HG03064 (cell line): ENCODE results near the gene CDKL2.
A peak's percentile ranks its signal among the peaks of the same experiment; 100 is the strongest.
"Not testable (repeated sequence)": the region's sequence is repeated elsewhere in the genome, so short reads cannot be mapped to it uniquely, and the experiment has no call there.

ENCODE experiments used
- ATAC-seq: cut with Tn5 transposase; IDR thresholded peaks from one replicate; pipeline ENCODE4 v1.9.1; 2021; ENCODE audit warnings: low read depth; ENCODE audit not compliant: unreplicated experiment

Gene CDKL2

DNA sequence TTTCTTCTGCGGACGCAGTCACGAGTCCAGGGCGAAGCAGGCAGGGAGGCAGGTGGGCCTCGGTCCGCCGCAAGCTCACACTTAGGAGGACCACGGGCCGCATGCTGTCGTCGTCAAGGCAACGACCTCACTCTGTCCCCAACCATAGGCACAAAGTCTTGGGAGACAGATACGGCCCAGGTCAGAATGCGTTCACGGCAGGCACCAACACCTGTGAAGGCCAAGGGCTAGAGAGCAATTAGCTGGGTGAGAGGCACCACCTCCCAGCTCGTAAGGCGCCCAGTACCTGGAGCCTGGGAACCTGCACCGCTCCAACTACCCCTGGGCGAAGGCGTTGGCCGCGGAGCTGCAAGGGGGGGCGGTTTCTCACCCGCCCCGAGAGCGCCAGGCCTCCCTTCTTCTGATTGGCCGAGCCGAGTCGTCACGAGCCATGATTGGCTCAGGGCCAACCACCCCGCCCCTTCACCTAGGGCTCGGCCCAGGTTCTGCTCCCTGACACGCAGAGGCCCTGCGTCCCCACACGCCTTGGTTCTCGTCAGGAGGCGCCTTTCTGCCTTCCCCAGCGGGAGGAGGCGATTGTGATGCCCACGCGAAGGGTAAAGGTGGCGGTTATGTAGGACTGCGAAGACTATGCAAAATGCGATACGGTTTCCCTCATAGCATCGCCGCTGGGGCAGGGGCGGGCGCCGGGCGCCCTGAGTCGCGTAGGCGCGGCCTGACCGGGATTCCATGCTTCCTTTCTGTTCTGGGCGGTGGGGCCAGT, at the start of gene CDKL2:
Gene CDKL2, minus strand, starts transcription at position 355 of the 763 bp plus-strand sequence. CDS start 4,540 bp downstream, outside the sequence.
- peak; percentile 98 for ATAC-seq

DNA sequence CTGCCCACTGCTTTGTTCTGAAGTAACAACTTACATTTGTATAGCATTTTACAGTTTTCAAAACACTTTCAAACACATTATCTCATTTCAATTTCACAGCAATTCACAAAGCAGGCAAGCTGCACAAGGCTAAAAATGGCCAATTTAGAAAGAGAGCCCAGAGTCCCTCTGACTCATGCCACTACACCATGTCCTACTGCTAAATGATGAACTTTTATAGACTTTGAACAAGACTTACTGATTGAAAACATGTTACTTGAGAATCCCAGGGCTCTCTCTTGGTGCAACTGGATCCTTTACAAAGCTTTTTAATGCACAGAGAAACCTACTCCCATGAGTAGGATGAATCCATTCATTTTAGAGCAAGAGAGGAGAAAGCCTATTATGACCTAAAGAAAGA, 48.6 kb upstream of the CDKL2 start:
- no peak for ATAC-seq

DNA sequence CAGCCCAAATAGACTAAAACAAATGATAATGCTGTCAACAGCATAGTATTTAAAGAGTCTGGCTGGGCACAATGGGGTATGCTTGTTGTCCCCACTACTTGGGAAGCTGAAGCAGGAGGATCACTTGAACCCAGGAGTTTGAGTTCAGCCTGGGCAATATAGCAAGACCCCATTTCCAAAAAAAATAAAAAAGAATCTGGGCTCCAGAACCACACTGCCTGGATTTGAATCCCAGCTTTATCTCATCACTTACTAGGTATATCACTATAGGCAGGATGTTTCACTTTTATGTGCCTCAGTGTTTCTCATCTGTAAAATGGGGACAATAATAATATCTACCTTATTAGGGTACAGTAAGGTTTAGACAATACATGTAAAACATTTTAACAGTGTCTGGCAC, 48.1 kb upstream of the CDKL2 start:
- ATAC-seq, result no peak

- no peak for ATAC-seq
Observed at GRCh38 chr4:75675004-75675531, 44.7 kb upstream of the CDKL2 start.

GRCh38 chr4:75673959-75674328, 43.6 kb upstream of the CDKL2 start:
- no peak for ATAC-seq

GRCh38 chr4:75673027-75673958, 43.0 kb upstream of the CDKL2 start, which contains the start of gene G3BP2:
Gene G3BP2 (minus strand): TSS chr4:75673411. CDS start chr4:75662025, 11,386 bp downstream.
- ATAC-seq, result peak; percentile 94

DNA sequence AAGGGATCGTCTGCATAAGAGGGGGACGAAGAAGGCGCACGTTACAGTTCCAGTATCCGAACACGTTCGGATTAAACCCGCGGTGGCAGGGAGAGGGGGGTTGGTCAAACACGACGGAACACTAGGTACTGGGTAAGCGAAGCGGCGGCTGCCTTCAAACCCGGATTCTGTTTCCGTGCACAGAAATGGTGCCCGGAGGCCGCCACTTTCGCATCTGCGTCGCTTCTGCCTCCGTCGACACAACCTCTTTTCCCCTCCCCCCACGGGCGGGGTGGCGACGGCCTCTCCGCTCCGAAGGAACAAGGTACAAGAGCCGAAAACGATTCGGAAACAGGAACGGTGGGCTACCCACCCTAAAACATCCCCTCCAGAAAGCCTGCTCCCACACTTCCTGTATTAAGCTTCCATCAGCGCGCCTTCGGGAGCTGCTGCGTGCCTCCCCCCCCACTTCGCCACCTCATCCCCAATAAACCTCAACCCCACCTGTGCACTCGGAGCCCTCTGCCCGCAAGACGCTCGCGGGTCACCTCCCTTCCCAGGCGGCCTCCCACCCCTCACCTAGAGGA, 42.2 kb upstream of the CDKL2 start:
- ATAC-seq, result peak; percentile 24

DNA sequence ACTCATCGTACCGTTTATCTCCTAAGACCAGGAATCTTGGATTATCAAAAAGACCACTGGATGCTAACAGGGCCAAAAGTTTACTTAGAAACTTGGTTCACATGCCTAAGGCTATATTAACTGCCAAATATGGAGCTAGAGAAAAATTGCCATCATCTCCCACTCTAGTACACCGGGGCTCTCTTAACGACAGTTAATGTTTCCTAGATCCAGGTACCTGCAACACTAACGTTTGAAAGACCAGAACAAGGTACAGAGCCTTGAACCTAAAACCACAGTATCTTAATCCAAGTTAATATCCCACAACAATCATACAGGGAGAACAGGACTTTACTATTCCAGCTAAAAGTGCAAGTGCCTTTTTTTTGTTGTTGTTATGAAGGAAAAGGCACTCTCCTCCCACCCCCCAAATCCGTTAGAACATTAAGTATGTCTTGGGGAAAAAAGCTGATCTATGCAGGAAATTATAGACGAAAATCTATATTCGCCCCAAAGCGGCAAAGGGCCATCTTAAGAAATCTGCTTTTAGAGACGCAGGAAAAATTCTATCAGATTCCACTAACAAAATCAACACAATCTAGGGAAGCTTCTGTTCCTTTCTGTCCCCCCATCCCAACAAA, 41.6 kb upstream of the CDKL2 start:
- ATAC-seq, result no peak

DNA sequence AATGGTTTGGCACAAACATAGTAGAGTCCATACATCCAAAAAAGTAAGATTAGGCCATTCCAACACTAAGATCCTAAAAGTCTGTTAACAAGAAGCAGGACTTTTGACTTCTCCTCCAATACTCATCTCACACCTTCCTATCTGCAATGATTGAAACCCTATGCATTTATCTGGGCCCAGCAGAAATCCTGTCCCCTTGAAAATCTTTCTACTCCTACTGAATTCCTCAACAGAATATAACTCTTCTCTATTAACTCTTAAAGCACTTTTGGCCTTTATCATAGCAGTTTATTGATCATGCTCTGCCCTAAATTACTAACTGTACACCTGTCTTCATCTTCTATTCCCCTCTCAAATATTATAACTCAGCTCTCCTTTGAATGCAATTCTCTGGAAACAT, 38.3 kb upstream of the CDKL2 start:
- no peak for ATAC-seq

- ATAC-seq, result not testable (repeated sequence)
Observed at GRCh38 chr4:75667636-75668035, 37.3 kb upstream of the CDKL2 start.

GRCh38 chr4:75666299-75666698, 36.0 kb upstream of the CDKL2 start:
- no peak for ATAC-seq

DNA sequence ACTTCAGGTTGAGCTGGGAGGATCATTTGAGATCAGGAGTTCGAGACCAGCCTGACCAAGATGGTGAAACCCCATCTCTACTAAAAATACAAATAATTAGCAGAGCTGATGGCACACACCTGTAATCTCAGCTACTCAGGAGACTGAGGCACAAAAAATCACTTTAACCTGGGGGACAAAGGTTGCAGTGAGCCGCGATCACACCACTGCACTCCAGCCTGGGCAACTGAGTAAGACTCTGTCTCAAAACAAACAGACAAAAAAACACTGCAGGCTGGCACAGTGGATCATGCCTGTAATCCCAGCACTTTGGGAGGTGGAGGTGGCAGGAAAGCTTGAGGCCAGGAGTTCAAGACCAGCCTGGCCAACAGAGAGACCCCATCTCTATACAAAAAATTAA, 34.3 kb upstream of the CDKL2 start:
- ATAC-seq, result not testable (repeated sequence)

GRCh38 chr4:75662626-75663025, 32.3 kb upstream of the CDKL2 start:
- ATAC-seq, result no peak

DNA sequence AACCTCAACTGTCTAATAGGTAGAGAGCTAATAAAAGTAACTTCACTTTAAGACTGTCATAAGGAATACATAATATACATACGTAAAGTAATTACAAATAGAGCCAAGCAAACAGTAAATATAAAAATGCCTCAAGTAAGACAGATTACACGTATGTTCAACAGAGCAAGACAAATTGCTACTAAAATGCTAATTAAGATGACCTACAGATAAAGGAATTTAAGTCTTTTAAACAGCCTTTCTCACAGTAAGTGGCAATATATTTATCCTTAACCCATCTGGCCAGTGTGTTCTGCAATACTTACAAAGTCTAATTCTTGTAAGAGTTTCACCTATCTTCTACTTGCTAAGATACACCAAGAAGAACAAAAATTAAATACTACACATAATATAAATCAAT, 30.2 kb upstream of the CDKL2 start:
- ATAC-seq, result no peak

DNA sequence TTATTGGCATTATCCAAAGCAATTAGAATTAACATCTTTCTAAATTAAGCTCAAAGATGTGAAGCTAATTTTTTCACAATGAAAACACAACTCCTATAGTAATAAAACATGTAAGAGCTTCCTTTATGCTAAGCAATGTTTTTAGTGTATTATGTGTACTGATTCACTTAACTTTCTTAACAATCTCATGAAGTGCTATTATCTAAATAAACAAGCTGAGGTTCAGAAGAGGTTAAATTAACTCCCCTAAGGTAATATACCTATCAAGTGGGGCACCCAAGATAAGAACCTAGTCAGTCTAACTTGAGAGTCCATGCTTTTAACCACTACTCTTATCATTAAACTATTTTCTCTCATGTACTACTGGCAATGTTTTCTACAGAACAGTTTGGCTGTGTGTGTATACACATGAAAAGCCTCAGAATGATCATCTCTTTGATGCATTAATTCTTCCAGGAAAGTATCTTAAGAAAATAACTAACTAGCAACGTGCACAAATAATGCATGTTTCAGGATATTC, 29.2 kb upstream of the CDKL2 start:
- no peak for ATAC-seq

- no peak for ATAC-seq
Observed at GRCh38 chr4:75658876-75659275, 28.5 kb upstream of the CDKL2 start.

GRCh38 chr4:75655562-75655961, 25.2 kb upstream of the CDKL2 start:
- ATAC-seq, result no peak

DNA sequence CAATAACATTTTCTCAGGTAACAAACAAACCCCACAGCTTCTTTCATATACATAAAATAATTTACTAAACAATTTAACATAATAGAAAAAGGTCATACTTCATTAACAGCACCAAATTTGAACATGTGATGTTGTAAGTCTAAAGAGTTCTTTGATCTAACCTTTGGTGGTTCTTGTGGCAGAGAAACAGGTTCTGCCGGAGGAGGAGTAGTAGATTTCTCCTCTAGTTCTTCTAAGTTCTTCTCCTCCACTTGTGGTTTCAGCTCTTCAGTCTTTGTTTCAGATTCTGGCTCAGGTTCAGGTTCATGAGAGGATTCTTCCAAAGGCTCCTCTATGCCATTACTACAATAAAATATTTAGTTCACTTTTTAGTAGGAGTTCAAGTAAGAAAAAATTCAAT, 24.6 kb upstream of the CDKL2 start:
- no peak for ATAC-seq

DNA sequence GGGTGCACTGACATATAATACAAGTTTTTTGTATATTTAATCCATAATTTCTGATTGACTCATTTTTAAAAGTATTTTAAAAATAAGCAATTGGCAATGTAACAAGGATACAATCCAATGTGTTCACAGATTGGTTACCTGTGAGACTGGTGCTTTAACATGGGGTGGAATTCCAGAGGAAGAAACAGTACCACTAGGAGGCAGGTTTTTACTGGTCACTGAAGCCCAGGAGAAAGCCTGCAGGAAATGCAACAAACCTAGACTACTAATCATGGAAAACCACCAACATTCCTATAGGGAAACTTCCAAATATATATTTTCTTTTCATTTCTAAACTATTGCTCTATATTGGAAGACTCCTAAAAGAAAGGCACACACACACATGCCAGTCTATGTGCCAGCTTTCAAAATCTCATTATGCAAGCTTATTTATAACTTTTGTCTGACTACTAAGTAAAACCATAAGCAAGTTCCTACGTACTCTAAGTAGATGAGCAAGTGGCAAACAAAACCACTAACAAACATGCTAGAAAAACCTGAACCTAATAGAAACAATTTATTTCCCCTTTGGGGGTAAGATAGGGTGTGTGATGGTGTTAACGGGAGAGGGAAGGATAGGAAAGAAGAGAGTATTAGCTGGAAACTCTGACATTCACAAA, 23.6 kb upstream of the CDKL2 start:
- ATAC-seq, result no peak

- ATAC-seq, result no peak
Observed at GRCh38 chr4:75644095-75644494, 13.8 kb upstream of the CDKL2 start.
